H1 (cell line): ENCODE data around the gene RNF145. TPM values are rescaled to one million over a fixed set of nuclear protein-coding genes. Genes with fewer than 3 reads are reported as not detected.

Experiments used
- CBX5 ChIP-seq: fragments of 300-800, 300-1000 bp; sonication (generic); IDR thresholded peaks from 2 replicates; pipeline ENCODE4 v1.7.1; 2016; ENCODE audit warnings: antibody characterized with exemption, low read length, low read depth
- CHD7 ChIP-seq: fragments of 300-600 bp; sonication (generic); IDR thresholded peaks from 2 replicates; pipeline ENCODE4 v1.7.1; 2012; ENCODE audit warnings: low read length, moderate library complexity, mild to moderate bottlenecking, inconsistent platforms; ENCODE audit not compliant: insufficient replicate concordance
- CREB1 ChIP-seq: IDR thresholded peaks from 2 replicates; pipeline ENCODE4 v1.6.1; 2012; ENCODE audit warnings: inconsistent platforms
- FOSL1 ChIP-seq: IDR thresholded peaks from 2 replicates; pipeline ENCODE4 v1.6.1; 2011; ENCODE audit warnings: mild to moderate bottlenecking, low read depth, low read length, moderate library complexity; ENCODE audit not compliant: insufficient read depth
- polyA plus RNA-seq, 7 experiments: library from polyadenylated mRNA; depleted of rRNA in 3 of 7; stranded (reverse) in 5 of 7; unstranded in 2 of 7; fragments of >200 nt in 5 of 7; fragments of 200-250 nt in 2 of 7; gene quantifications; 1 replicate in 5 of 7; 2 replicates in 1 of 7; 4 replicates in 1 of 7; pipeline versions ENCODE4 v1.2.1 to v1.2.3, GENCODE V29; 2011 to 2013; ENCODE audit warnings: missing spikeins in 2 of 7, mixed read lengths in 2 of 7
- total RNA-seq: library from RNA; stranded (reverse); fragmentation: NEBNext Ultra II Directional; extraction: Animal tissue kit (Norgen Biotek cat#: 25700); gene quantifications from 2 replicates; pipeline ENCODE4 v1.2.1, GENCODE V29; 2021

Gene RNF145
- total and polyA plus RNA-seq, 2 of the 8 experiments (the other 6 are each of a cell fraction or from before 2014, with no cell fraction given), result 34.2 to 72.5 TPM

- TF ChIP-seq CHD7, result no peak
- no peak for TF ChIP-seq FOSL1
- no peak for TF ChIP-seq CBX5
- no peak for TF ChIP-seq CREB1
These were observed 69.6 kb downstream of the RNF145 start (continued) for GRCh38 chr5:159139802-159140201.
